GM23248 (cell line): ENCODE measurements around the gene ZNF865.

Experiments
- EZH2 ChIP-seq: fragments of 200-600 bp; sonication (generic); IDR thresholded peaks from 2 replicates; pipeline ENCODE4 v1.6.1; 2018; ENCODE audit warnings: antibody characterized with exemption, mild to moderate bottlenecking; ENCODE audit not compliant: insufficient read depth, poor library complexity, severe bottlenecking
- EZH2phosphoT487 ChIP-seq: fragments of 200-600 bp; sonication (generic); IDR thresholded peaks from 2 replicates; pipeline ENCODE4 v1.6.1; 2018; ENCODE audit warnings: antibody characterized with exemption, moderate library complexity, mild to moderate bottlenecking, low read depth; ENCODE audit not compliant: insufficient read depth

- TF ChIP-seq EZH2 (no peak), EZH2phosphoT487 (no peak)
Measured at GRCh38 chr19:55647732-55648584, 42.5 kb downstream of the ZNF865 start, which contains the start of gene CCDC106.
